ENCODE results near the gene TIGD1.

Gene TIGD1

DNA sequence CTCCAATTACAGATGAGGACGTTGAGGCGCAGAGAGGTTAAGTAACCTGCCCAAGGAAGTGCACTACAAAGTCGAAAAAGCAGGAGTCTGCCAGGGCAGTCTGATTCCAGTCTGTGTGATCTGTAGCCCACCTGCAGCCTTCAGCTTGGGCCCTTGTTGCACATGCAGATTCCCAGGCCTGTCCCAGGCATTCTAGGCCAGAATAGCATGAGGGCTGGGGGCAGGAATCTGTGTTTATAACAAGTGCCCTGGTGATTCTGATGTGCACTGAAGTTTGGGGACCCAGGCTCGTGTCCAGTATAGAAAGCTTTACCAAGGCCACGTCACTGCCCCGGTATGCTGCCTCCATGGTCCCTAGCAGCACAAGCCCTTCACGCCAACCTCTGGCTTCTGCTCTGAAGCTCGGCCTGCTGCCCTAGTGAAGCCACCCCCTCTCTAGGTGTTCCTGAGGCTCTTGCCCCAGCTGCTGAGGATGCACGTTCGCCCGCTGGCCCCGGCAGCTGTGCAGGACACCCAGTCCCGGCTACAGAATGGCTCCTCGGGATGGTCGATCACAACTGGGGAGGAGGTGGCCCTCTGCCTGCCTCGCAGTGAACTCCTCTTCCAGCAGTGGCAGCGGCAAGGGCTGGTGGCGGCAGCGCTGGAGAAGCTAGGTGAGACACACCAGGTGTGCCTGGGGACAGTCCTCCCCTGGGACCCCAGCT is 6.3 kb downstream of the TIGD1 start:
- Histone ChIP-seq H3K27me3 (no peaks in the 10 kb centered on the region), H3K4me3 (ENCODE audit: low read depth, low read length) (no peak overlapping the region), H3K36me3 (peaks cover 19% of the 10 kb centered on the region), H3K4me1 (no peaks in the 10 kb centered on the region), H3K9me3 (no peaks in the 10 kb centered on the region)
- TF ChIP-seq CTCF (IDR thresholded peaks at IDR 0.05; ENCODE audit: low read depth, low read length) = no peak
- DNase-seq = no peak

- no peak overlapping the region for H3K4me3 ChIP-seq (ENCODE audit: low read depth, low read length)
- no peak for DNase-seq
- no peaks in the 10 kb centered on the region for H3K27me3 ChIP-seq
- no peak for TF ChIP-seq CTCF (IDR thresholded peaks at IDR 0.05; ENCODE audit: low read depth, low read length)
- H3K9me3 ChIP-seq = no peaks in the 10 kb centered on the region
- no peaks in the 10 kb centered on the region for H3K4me1 ChIP-seq
- peaks cover 18% of the 10 kb centered on the region for H3K36me3 ChIP-seq
Observed at GRCh38 chr2:232543491-232543890, 6.9 kb downstream of the TIGD1 start.

DNA sequence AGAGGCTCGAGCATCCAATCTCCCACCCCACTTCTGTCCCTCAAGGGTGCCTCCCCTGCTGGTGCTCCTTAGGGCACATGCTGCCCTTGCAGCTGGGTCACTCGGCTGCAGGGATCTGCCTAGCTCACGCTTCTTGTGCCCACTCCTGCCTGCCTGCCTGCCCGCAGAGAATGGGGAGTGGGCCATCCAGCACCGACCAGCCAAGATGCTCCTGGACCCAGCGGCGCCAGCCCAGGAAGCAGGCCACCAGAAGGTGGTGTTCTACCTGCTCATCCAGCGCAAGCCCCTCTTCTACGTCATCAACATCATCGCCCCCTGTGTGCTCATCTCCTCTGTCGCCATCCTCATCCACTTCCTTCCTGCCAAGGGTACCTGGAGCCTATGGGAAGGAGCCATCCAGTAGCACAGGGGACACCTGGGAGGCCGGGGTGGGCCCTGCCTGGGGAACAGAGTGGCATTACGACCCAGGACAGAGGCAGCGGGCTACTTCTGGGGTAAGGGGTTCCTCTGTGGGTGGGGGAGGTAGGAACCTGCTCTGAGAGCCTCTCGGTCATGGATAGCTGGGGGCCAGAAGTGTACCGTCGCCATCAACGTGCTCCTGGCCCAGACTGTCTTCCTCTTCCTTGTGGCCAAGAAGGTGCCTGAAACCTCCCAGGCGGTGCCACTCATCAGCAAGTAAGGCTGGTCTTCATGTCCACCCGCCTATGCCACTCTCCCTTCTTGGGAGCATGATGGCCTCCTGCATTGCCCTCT is 7.5 kb downstream of the TIGD1 start:
- no peak for DNase-seq
- Histone ChIP-seq H3K4me3 (ENCODE audit: low read depth, low read length) (no peak overlapping the region), H3K4me1 (no peaks in the 10 kb centered on the region), H3K36me3 (peaks cover 13% of the 10 kb centered on the region), H3K9me3 (no peaks in the 10 kb centered on the region), H3K27me3 (no peaks in the 10 kb centered on the region)
- TF ChIP-seq CTCF (IDR thresholded peaks at IDR 0.05; ENCODE audit: low read depth, low read length) = no peak

DNA sequence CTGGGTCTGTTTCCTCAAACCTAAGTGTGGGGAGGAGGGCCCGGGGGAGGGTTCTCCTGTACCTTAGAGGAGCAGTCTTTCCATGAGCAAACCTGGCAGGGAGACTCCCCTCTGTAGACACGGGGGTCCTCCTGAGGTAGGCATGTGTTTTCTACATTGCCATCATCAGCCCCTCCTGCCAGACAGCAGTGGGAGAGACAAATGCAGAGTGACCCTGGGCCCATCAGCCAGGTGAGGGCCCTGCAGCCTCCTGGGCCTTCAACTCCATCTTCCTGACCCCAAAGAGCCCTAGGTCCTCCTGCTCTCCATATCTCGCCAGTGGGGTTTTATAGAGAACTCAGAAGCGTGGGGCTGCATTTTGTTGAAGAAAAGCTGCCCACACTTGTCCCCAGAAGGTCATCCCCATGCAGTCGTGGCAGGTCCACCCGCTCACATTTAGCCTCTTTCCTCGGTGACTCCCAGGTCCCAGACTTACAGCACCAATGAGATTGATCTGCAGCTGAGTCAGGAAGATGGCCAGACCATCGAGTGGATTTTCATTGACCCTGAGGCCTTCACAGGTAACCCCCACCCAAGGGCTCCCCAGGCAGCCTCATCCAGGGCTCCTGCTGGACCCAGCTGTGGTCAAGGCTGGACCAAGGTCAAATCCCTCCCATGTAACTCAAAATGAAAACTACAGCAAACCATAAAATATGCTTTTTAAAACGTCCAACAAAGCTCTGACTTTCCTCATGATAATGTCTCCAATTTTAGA is 8.2 kb downstream of the TIGD1 start:
- H3K9me3 ChIP-seq = no peaks in the 10 kb centered on the region

DNA sequence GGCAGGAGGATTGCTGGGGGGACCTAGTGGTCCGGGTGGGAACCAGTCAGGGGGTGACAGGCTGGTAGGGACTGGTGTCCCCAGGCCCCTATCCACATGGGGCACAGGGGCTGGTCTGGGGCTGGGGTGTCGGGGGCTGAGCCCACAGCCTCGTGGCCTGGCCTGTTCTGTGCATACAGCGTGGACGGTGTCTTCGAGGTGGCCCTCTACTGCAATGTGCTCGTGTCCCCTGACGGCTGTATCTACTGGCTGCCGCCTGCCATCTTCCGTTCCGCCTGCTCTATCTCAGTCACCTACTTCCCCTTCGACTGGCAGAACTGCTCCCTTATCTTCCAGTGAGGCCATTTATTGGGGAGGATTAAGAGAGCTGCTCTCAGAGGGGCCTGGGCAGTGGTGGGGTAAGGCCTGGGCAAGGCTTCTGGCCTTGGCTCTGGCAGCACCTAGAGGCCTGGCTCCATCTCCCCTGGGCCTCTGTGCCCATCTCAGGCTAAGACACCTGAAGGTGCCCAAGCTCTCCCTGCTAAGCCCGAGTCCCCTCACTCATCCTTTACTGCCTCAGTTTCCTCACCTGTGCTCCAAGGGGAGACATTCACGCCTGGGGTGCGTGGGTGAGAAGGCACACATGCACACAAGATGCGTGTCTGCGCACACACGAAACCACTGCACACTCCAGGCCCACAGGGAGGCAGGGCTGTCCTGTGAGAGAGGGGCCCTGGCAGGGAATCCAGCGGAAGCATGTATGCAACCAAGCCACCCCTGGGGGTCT is 9.0 kb downstream of the TIGD1 start:
- Histone ChIP-seq H3K4me1 (no peaks in the 10 kb centered on the region), H3K36me3 (peaks cover 3% of the 10 kb centered on the region), H3K27me3 (no peaks in the 10 kb centered on the region), H3K4me3 (ENCODE audit: low read depth, low read length) (no peak overlapping the region), H3K9me3 (no peaks in the 10 kb centered on the region)
- TF ChIP-seq CTCF (IDR thresholded peaks at IDR 0.05; ENCODE audit: low read depth, low read length) = no peak
- no peak for DNase-seq

More for the DNA sequence above, 8.2 kb downstream of the TIGD1 start:
- H3K27me3 ChIP-seq = no peaks in the 10 kb centered on the region
- no peak for DNase-seq
- H3K36me3 ChIP-seq = peaks cover 7% of the 10 kb centered on the region
- H3K4me3 ChIP-seq (ENCODE audit: low read depth, low read length) = no peak overlapping the region
- no peak for TF ChIP-seq CTCF (IDR thresholded peaks at IDR 0.05; ENCODE audit: low read depth, low read length)
- H3K4me1 ChIP-seq = no peaks in the 10 kb centered on the region
